NCI-H1417 (cell line): ENCODE measurements around the gene ACKR3.

Experiments used
- DNase-seq, 3 experiments: peaks; one replicate each; lab custom pipeline; 2025; lab: John Stamatoyannopoulos, UW

The ACKR3 gene

GRCh38 chr2:236568922-236569572 is 578 bp upstream of the ACKR3 start:
- DNase-seq, result no peak

GRCh38 chr2:236570081-236570868 is 650 bp downstream of the ACKR3 start:
- no peak for DNase-seq

GRCh38 chr2:236571145-236571544 is 1.5 kb downstream of the ACKR3 start:
- DNase-seq, result no peak

- peak in 1 of 3 experiments; percentile 34 for DNase-seq
These were observed 2.9 kb downstream of the ACKR3 start for GRCh38 chr2:236572482-236572881.

- DNase-seq, result no peak
These were observed 3.7 kb downstream of the ACKR3 start for GRCh38 chr2:236573066-236573929.

- DNase-seq, result no peak
These were observed 4.4 kb downstream of the ACKR3 start for GRCh38 chr2:236574000-236574399.

GRCh38 chr2:236574424-236575145 is 5.0 kb downstream of the ACKR3 start:
- no peak for DNase-seq

- no peak for DNase-seq
These were observed 5.9 kb downstream of the ACKR3 start for GRCh38 chr2:236575510-236575909.

- no peak for DNase-seq
These were observed 6.5 kb downstream of the ACKR3 start for GRCh38 chr2:236576087-236576486.

GRCh38 chr2:236576953-236577352 is 7.3 kb downstream of the ACKR3 start:
- DNase-seq, result no peak

GRCh38 chr2:236577481-236578410 is 8.1 kb downstream of the ACKR3 start:
- no peak for DNase-seq

GRCh38 chr2:236578411-236578846 is 8.8 kb downstream of the ACKR3 start:
- DNase-seq, result no peak

GRCh38 chr2:236579048-236579745 is 9.6 kb downstream of the ACKR3 start:
- DNase-seq, result no peak

- DNase-seq, result no peak
These were observed 10.2 kb downstream of the ACKR3 start for GRCh38 chr2:236579746-236580315.

- no peak for DNase-seq
These were observed 11.2 kb downstream of the ACKR3 start for GRCh38 chr2:236580746-236581355.

- DNase-seq, result no peak
These were observed 11.9 kb downstream of the ACKR3 start for GRCh38 chr2:236581546-236581945.

GRCh38 chr2:236582968-236583367 is 13.3 kb downstream of the ACKR3 start:
- DNase-seq, result no peak

- no peak for DNase-seq
These were observed 14.1 kb downstream of the ACKR3 start for GRCh38 chr2:236583621-236584203.
